GM13977 (cell line): ENCODE data around the gene COPS9.

Experiments
- DNase-seq: peaks from one replicate; pipeline ENCODE4 v3.0.0; 2012; ENCODE audit warnings: low spot score
- in situ Hi-C: fragments of 300-500 bp; cut with MboI; formaldehyde crosslinking; loops from one replicate; pipeline ENCODE4 v1.12.0; 2022; ENCODE audit warnings: low sequenced_read_pairs, low pct_unique_long_range_greater_than_20kb, mixed read lengths, inconsistent platforms; ENCODE audit not compliant: unreplicated experiment
- TF ChIP-seq, protein P1 (sequence below): IDR thresholded peaks from 2 replicates; pipeline ENCODE4 v1.5.1; 2012; ENCODE audit warnings: mild to moderate bottlenecking, control low read depth; ENCODE audit not compliant: insufficient read depth; ENCODE audit errors: extremely low read depth, missing control alignments

The COPS9 gene

GRCh38 chr2:240166191-240166590, 30.1 kb upstream of the COPS9 start:
- TF ChIP-seq, protein P1, sequence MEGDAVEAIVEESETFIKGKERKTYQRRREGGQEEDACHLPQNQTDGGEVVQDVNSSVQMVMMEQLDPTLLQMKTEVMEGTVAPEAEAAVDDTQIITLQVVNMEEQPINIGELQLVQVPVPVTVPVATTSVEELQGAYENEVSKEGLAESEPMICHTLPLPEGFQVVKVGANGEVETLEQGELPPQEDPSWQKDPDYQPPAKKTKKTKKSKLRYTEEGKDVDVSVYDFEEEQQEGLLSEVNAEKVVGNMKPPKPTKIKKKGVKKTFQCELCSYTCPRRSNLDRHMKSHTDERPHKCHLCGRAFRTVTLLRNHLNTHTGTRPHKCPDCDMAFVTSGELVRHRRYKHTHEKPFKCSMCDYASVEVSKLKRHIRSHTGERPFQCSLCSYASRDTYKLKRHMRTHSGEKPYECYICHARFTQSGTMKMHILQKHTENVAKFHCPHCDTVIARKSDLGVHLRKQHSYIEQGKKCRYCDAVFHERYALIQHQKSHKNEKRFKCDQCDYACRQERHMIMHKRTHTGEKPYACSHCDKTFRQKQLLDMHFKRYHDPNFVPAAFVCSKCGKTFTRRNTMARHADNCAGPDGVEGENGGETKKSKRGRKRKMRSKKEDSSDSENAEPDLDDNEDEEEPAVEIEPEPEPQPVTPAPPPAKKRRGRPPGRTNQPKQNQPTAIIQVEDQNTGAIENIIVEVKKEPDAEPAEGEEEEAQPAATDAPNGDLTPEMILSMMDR = no peak
- no peak for DNase-seq
- in situ Hi-C loops = no loop called here

GRCh38 chr2:240165661-240166060, 29.6 kb upstream of the COPS9 start:
- DNase-seq = no peak
- TF ChIP-seq, protein P1 = no peak
- in situ Hi-C loops = no loop called here

DNA sequence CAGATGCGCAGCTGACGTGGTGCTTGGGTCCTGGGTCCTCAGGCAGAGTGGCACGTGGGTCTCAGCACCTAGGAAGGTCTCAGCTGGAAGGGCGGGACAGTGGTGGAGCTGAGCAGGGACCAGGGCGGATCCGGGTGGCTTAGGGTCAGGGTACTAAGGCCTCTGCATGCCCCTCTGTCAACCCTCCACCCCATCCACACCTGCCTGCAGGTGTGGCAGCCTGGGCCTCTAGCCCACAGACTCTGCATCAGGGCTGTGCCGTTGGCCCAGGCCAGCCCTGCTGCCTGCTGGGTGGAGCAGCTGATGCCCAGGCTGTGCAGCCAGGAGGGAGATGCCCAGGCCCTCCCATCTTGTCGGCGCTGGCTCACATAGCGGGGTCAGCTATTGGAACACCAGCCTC, 28.9 kb upstream of the COPS9 start:
- TF ChIP-seq, protein P1 = no peak
- in situ Hi-C loops = no loop called here
- DNase-seq = no peak

DNA sequence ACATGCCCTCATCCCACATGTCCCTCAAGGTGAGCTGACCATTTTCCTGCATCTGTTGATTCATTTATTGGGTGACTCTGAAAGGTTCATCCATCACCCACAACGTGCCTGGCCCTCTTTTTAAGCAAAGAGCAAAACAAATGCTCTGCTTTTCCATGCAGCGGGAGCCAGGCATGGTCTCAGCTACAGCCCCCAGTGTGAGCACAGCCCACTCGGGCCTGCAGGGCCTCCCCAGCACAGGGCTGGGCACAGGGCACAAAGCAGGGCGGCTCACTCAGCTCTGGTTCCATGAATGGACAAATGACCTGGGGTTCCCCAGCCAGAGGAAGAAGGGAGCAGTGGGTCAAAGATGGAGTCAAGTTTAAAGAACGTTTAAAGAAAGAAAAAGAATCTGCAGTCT, 28.5 kb upstream of the COPS9 start:
- in situ Hi-C loops = no loop called here
- TF ChIP-seq, protein P1 = no peak
- DNase-seq = no peak

- no peak for DNase-seq
- in situ Hi-C loops = no loop called here
- TF ChIP-seq, protein P1 = no peak
Measured at GRCh38 chr2:240163844-240164574, 27.9 kb upstream of the COPS9 start.

GRCh38 chr2:240162939-240163714, 27.0 kb upstream of the COPS9 start:
- in situ Hi-C loops = no loop called here
- DNase-seq = no peak
- TF ChIP-seq, protein P1 = no peak
